DMS153 treated with DMSO at 0.1 percent for 48 hours (cell line): ENCODE measurements around the gene UBE2F.
"Not testable (repeated sequence)": the region's sequence is repeated elsewhere in the genome, so short reads cannot be mapped to it uniquely, and the experiment has no call there.

ENCODE experiments used
- DNase-seq: peaks from one replicate; lab custom pipeline; 2025; ENCODE audit not compliant: unreplicated experiment; lab: John Stamatoyannopoulos, UW

Gene UBE2F

GRCh38 chr2:237979331-237979730 is 12.5 kb downstream of the UBE2F start:
- DNase-seq = no peak

GRCh38 chr2:237980087-237980486 is 13.3 kb downstream of the UBE2F start:
- no peak for DNase-seq

GRCh38 chr2:237980751-237981150 is 13.9 kb downstream of the UBE2F start:
- DNase-seq = no peak

- DNase-seq = not testable (repeated sequence)
Measured at GRCh38 chr2:237981621-237982020, 14.8 kb downstream of the UBE2F start.

- no peak for DNase-seq
Measured at GRCh38 chr2:237982039-237982725, 15.4 kb downstream of the UBE2F start.

GRCh38 chr2:237983922-237984321 is 17.1 kb downstream of the UBE2F start:
- no peak for DNase-seq

- DNase-seq = no peak
Measured at GRCh38 chr2:237987268-237987667, 20.5 kb downstream of the UBE2F start.

- DNase-seq = no peak
Measured at GRCh38 chr2:237993701-237994100, 26.9 kb downstream of the UBE2F start.

- DNase-seq = no peak
Measured at GRCh38 chr2:237995036-237995435, 28.2 kb downstream of the UBE2F start.

GRCh38 chr2:237996021-237996593 is 29.3 kb downstream of the UBE2F start:
- no peak for DNase-seq

GRCh38 chr2:237997521-237997920 is 30.7 kb downstream of the UBE2F start:
- no peak for DNase-seq

- DNase-seq = no peak
Measured at GRCh38 chr2:237998530-237998929, 31.7 kb downstream of the UBE2F start.

GRCh38 chr2:238003234-238004031 is 36.6 kb downstream of the UBE2F start:
- no peak for DNase-seq

GRCh38 chr2:238004077-238004830 is 37.4 kb downstream of the UBE2F start:
- no peak for DNase-seq

- no peak for DNase-seq
Measured at GRCh38 chr2:238005528-238005927, 38.7 kb downstream of the UBE2F start.

GRCh38 chr2:238006510-238006909 is 39.7 kb downstream of the UBE2F start:
- DNase-seq = no peak

GRCh38 chr2:238007924-238008323 is 41.1 kb downstream of the UBE2F start:
- DNase-seq = no peak

- no peak for DNase-seq
Measured at GRCh38 chr2:238009563-238009962, 42.7 kb downstream of the UBE2F start.

GRCh38 chr2:238010572-238010971 is 43.8 kb downstream of the UBE2F start:
- DNase-seq = no peak

GRCh38 chr2:238013806-238014205 is 47.0 kb downstream of the UBE2F start:
- DNase-seq = no peak

GRCh38 chr2:238015705-238016104 is 48.9 kb downstream of the UBE2F start:
- DNase-seq = no peak
